Naive thymus-derived CD8-positive, alpha-beta T cell (primary cell): ENCODE results near the gene HDHD3. TPM values are rescaled to one million over a fixed set of nuclear protein-coding genes. Genes with fewer than 3 reads are reported as not detected.
"Not testable (repeated sequence)": the region's sequence is repeated elsewhere in the genome, so short reads cannot be mapped to it uniquely, and the experiment has no call there.

ENCODE experiments used
- ATAC-seq, 2 donors: fragments of 150-1000 bp; cut with Tn5 transposase in 1 of 2; sonication (Bioruptor Pico), chemical (Tn5 transposase) in 1 of 2; 1 replicate in 1 of 2; 2 replicates in 1 of 2; pipeline ENCODE4 v1.10.0; 2021; ENCODE audit warnings: mild to moderate bottlenecking in 2 of 2, moderate library complexity in 2 of 2
- POLR2A ChIA-PET: fragments of 350-600 bp; sonication (Branson Sonifier 250); formaldehyde crosslinking; loops from one replicate; lab custom pipeline; 2021; ENCODE audit warnings: antibody characterized with exemption; lab: Charles Lee
- DNase-seq, 10 donors: peaks; one replicate each; pipeline versions ENCODE4 v3.0.0 to v3.0.0-alpha.2; 2020 to 2022
- H3K27ac Mint-ChIP-seq, 10 donors: one replicate each; pipeline ENCODE4 v1.8.0; 2020 to 2022; ENCODE audit warnings: mild to moderate bottlenecking in 10 of 10, mixed read lengths in 10 of 10, moderate library complexity in 4 of 10, inconsistent platforms in 1 of 10
- H3K27me3 Mint-ChIP-seq, 5 donors: one replicate each; pipeline ENCODE4 v1.8.0; 2021 to 2022; ENCODE audit warnings: mixed read lengths in 5 of 5
- H3K36me3 Mint-ChIP-seq, 3 donors: one replicate each; pipeline ENCODE4 v1.8.0; 2020 to 2022; ENCODE audit warnings: mixed read lengths in 3 of 3, mild to moderate bottlenecking in 2 of 3, inconsistent platforms in 1 of 3
- H3K4me1 Mint-ChIP-seq, 4 donors: one replicate each; pipeline ENCODE4 v1.8.0; 2021 to 2022; ENCODE audit warnings: mixed read lengths in 4 of 4
- H3K4me3 Mint-ChIP-seq, 10 donors: one replicate each; pipeline ENCODE4 v1.8.0; 2020 to 2022; ENCODE audit warnings: mild to moderate bottlenecking in 10 of 10, mixed read lengths in 10 of 10, moderate library complexity in 6 of 10, inconsistent platforms in 1 of 10
- H3K9me3 Mint-ChIP-seq, 9 donors: one replicate each; pipeline ENCODE4 v1.8.0; 2020 to 2022; ENCODE audit warnings: mixed read lengths in 9 of 9, mild to moderate bottlenecking in 3 of 9, inconsistent platforms in 1 of 9, moderate library complexity in 1 of 9
- polyA plus RNA-seq, 3 donors: library from polyadenylated mRNA; unstranded; fragments of 300-500 nt; fragmentation: Illumina TruSeq; gene quantifications; one replicate each; pipeline ENCODE4 v1.2.3, GENCODE V29; 2021
- total RNA-seq, 8 experiments: library from RNA in 2 of 8; stranded (reverse) in 2 of 8; gene quantifications; one replicate each; pipeline ENCODE4 v1.2.3 and lab custom pipeline; 2021 to 2026

Gene HDHD3
- total and polyA plus RNA-seq, 5 experiments from 2014 or later, result 24.1 to 45.2 (median 26.5) TPM

DNA sequence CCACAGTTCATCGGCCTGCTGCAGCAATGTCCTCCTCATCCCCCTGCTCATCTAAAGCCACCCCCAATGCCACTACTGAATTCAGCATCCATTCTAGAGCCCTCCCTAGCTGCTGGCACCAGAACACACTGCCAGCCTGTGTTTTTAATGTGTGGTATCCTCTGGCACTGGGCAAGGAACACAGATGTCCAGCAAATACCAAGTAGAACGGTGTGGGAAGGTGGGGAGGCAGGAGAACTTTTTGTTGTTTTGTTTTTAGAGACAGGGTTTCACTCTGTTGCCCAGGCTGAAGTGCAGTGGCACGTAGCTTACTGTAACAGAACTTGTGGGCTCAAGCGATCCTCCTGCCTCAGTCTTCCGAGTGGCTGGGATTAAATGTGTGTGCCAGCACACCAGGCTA lies 4.7 kb downstream of the HDHD3 start:
- H3K4me3 Mint-ChIP-seq, result no peak overlapping the region
- H3K36me3 Mint-ChIP-seq, result peaks cover 0 to 15% (median 0%) of the 10 kb centered on the region in 3 donors
- no peak for ATAC-seq
- no peaks in the 10 kb centered on the region for H3K27me3 Mint-ChIP-seq
- POLR2A ChIA-PET, result interaction anchor here (1.0 kb wide), 1 partner anchor 38 kb away, joined by 5 read pairs; the partner anchor contains the start of genes C9orf43 and POLE3
- H3K9me3 Mint-ChIP-seq, result no peaks in the 10 kb centered on the region
- peaks cover 7 to 19% (median 13%) of the 10 kb centered on the region in 4 donors for H3K4me1 Mint-ChIP-seq
- peak overlapping the region in 2 of 10 donors; percentile 6 to 41 for H3K27ac Mint-ChIP-seq
- DNase-seq, result no peak

DNA sequence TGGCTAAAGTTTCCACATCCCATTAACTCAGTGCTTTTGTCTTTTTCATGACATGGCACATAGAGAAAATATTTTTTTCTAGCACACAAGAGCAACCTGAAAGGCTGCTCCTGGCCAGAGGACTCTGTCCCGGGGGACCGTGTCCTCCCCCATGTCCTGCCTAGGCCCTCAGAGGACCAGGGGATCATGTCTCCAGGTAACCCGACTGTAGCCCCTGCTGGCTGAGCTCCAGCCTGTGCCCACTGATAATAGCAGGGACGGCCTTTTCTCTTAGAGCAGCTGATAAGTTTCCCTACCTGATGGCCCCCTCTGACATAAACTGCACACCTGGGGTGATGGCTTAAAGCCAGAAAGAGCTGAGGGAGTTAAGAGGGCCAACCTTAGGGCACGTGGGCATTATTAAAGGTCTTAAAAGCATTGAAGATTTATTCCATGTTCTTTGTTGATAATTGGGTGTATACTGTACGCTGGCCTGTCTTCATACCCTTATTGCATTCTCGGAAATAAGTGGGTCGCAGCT lies 5.9 kb downstream of the HDHD3 start:
- no peak for DNase-seq
- Mint-ChIP-seq H3K4me1 (peaks cover 7 to 17% (median 13%) of the 10 kb centered on the region in 4 donors), H3K9me3 (no peaks in the 10 kb centered on the region), H3K36me3 (peaks cover 0 to 15% (median 0%) of the 10 kb centered on the region in 3 donors), H3K27ac (peak overlapping the region in 2 of 10 donors; percentile 8 to 59), H3K4me3 (no peak overlapping the region), H3K27me3 (no peaks in the 10 kb centered on the region)
- POLR2A ChIA-PET, result interaction anchor here (0.6 to 0.7 kb wide), 3 partner anchors 14 to 39 kb away, joined by 3 to 4 read pairs (median 4); partner anchors contain the start of genes C9orf43 and POLE3
- no peak for ATAC-seq

DNA sequence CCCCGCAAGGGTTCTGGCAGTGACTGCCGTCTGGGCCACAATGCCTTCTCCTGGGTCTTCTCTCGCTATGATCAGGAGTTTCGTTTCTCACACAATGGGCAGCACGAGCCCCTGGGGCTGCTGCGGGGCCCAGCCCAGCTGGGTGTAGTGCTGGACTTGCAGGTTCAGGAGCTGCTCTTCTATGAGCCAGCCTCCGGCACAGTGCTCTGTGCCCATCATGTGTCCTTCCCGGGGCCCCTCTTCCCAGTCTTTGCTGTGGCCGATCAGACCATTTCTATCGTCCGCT lies 7.0 kb downstream of the HDHD3 start:
- POLR2A ChIA-PET, result interaction anchor here (0.6 kb wide), 1 partner anchor 18 kb away, joined by 6 read pairs; no protein-coding TSS in a partner anchor
- ATAC-seq, result no peak
- H3K27me3 Mint-ChIP-seq, result no peaks in the 10 kb centered on the region
- no peak for DNase-seq
- no peak overlapping the region for H3K27ac Mint-ChIP-seq
- no peaks in the 10 kb centered on the region for H3K9me3 Mint-ChIP-seq
- no peak overlapping the region for H3K4me3 Mint-ChIP-seq
- H3K4me1 Mint-ChIP-seq, result peaks cover 0 to 7% (median 3%) of the 10 kb centered on the region in 4 donors
- peaks cover 0 to 13% (median 0%) of the 10 kb centered on the region in 3 donors for H3K36me3 Mint-ChIP-seq

DNA sequence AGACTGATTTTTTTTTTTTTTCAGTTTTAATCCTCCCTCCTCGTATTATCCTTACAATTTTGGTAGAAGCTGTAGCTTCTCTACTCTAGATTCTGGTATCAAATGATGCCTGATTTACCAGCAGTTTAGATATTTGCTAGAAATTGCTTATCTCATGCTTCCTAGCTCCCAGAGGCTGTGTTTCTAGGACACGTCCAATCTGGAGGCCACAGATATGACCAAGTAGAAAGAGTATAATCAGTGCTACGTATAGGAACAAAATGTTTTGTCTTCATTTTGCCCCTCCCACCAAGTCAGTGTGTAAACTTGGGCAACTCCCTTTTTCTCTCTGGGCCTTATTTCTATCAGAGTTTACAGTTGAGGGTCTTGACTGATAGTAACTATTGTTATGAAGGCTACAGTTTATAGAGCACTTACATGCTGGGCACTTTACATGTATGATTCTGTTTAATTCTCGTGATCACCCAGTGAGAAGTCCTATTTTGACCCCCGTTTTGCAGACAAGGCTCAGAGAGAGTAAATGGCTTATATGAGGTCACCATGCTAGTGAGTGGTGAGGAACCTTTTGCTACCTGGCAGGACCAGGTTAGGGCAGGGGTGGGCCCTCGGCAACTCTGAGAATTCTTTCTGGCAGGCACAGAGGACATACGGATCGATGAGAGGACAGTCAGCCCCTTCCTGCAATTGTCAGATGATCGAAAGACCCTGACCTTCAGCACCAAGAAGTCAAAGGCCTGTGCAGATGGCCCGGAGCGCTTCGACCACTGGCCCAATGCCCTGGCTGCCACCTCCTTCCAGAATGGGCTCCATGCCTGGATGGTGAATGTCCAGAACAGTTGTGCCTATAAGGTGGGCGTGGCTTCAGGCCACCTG lies 7.6 kb downstream of the HDHD3 start:
- Mint-ChIP-seq H3K4me3 (no peak overlapping the region), H3K4me1 (peaks cover 0 to 5% (median 2%) of the 10 kb centered on the region in 4 donors), H3K27me3 (no peaks in the 10 kb centered on the region), H3K9me3 (no peaks in the 10 kb centered on the region), H3K27ac (no peak overlapping the region), H3K36me3 (peaks cover 0 to 9% (median 0%) of the 10 kb centered on the region in 3 donors)
- POLR2A ChIA-PET, result no interaction called here
- DNase-seq, result no peak
- no peak for ATAC-seq

DNA sequence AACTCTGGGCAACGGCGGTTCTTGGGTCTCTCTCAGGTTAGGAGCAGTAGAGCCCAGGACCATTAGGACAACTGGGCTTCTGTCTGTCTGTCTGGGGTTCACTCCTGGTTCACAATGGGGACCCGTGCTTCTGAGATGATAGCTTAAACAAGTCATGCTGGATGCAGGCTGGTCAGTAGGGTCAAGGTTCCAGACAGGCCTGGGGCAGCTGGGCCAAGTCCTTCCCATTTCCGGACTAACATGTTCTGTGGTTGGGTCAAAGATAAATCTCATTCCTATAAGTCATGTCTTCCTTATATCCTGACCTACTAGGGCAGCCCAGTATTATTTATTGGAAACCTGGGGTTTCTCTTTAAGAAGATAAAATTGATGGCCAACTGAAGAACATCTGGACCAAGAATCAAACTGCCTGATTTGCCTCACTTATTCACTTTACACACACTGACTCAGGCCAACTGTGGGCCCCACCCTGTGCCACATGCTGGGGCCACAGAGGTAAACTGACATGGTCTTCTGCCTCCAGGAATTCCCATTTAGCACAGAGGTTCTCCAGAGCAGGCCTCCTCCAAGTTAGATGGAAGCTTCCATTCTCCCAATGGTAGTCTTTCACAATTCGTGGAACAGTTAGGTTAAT lies 8.3 kb downstream of the HDHD3 start:
- POLR2A ChIA-PET, result no interaction called here
- no peak overlapping the region for H3K4me3 Mint-ChIP-seq

DNA sequence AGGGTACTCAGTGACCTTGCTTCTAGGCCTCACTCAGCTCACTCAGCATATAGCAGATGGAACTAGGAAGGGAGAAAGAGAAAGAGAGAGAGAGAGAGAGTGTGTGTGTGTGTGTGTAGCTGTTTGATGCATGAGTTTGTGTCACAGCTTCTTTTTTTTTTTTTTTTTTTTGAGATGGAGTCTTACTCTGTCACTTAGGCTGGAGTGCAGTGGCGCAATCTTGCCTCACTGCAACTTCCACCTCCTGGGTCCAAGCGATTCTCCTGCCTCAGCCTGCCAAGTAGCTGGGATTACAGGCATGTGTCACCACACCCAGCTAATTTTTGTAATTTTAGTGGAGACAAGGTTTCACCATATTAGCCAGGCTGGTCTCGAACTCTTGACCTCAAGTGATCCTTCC lies 11.1 kb downstream of the HDHD3 start:
- DNase-seq, H3K27ac Mint-ChIP-seq, POLR2A ChIA-PET, H3K36me3 Mint-ChIP-seq, H3K9me3 Mint-ChIP-seq, H3K4me1 Mint-ChIP-seq, ATAC-seq, H3K4me3 Mint-ChIP-seq, H3K27me3 Mint-ChIP-seq: not testable (repeated sequence)

More for the DNA sequence above, 8.3 kb downstream of the HDHD3 start:
- Mint-ChIP-seq H3K27ac (no peak overlapping the region), H3K9me3 (no peaks in the 10 kb centered on the region), H3K4me1 (peaks cover 0 to 5% (median 2%) of the 10 kb centered on the region in 4 donors), H3K36me3 (peaks cover 0 to 6% (median 0%) of the 10 kb centered on the region in 3 donors), H3K27me3 (no peaks in the 10 kb centered on the region)
- DNase-seq (no peak), ATAC-seq (no peak)

DNA sequence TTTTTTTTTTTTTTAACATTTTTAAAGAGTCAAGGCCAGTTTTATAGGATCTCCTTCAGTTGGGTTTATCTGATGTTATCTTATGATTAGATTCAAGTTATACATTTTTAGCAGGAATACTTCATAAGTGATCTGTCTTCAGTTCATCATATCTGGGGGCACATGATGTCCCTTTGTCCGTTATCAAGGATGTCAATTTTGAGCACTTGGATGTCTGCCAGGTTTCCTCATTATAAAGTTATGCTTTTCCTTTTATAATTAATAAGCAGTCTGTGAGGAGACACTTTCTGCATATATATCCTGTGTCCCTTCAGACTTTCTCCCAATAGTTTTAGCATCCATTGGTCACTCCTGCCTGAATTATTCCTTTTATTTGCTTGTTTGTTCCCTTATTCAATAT lies 11.8 kb downstream of the HDHD3 start:
- Mint-ChIP-seq H3K4me3 (no peak overlapping the region), H3K27ac (no peak overlapping the region), H3K27me3 (peaks cover 0 to 3% (median 0%) of the 10 kb centered on the region in 5 donors), H3K9me3 (no peaks in the 10 kb centered on the region), H3K4me1 (peaks cover 0 to 2% (median 0%) of the 10 kb centered on the region in 4 donors), H3K36me3 (no peaks in the 10 kb centered on the region)
- DNase-seq (no peak), ATAC-seq (no peak)
- POLR2A ChIA-PET, result interaction anchor here (0.7 kb wide), 1 partner anchor 20 kb away, joined by 3 read pairs; no protein-coding TSS in a partner anchor

DNA sequence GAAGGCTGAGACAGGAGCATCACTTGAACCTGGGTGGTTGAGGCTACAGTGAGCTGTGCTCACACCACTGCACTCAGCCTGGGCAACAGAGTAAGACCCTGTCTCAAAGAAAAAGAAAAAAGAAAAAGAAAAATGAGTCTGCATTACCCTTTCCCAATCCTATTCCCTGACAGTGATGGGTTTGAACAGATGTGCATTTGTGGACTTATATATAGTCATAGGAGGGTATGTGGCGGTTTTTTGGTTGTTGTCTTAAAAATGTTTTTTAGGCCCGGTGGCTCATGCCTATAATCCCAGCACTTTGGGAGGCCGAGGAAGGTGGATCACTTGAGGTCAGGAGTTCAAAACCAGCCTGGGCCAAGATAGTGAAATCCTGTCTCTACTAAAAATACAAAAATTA lies 13.4 kb downstream of the HDHD3 start:
- Mint-ChIP-seq H3K36me3 (no peaks in the 10 kb centered on the region), H3K9me3 (no peaks in the 10 kb centered on the region), H3K27me3 (peaks cover 0 to 3% (median 0%) of the 10 kb centered on the region in 5 donors), H3K27ac (no peak overlapping the region), H3K4me1 (peaks cover 0 to 2% (median 0%) of the 10 kb centered on the region in 4 donors), H3K4me3 (no peak overlapping the region)
- DNase-seq (no peak), ATAC-seq (no peak)
- POLR2A ChIA-PET, result no interaction called here

DNA sequence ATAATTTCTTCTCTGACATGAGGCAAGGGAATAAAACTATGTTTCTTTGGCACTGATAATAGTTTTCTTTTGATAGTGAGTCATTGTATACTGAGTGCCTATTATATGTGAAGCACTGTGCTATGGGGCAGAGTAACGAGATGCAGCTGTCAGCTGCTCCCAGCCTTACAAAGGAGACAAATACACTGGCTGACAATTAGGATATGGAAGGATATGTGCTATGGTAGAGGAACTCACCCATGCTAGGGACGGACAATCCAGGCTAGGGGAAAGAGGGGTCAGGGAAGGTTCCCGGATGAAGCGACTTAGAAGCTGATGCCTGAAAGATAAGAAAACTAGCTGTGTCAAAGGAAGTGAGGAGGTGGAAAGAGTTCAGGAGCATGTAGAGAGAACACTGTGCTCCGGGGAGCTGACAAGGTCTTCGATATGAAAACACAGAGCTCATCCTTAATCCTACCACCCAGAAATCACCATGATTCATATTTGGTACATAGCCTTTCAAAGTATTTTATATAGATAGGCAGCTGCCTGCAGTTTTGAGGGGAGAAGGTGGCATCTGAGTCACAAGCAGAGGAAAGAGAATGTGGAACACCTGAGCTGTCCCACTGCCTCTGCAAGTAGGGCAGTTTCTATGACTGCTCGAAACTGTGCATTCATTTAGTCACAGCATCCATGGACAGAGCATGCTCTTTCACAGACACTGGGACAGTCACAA lies 15.3 kb downstream of the HDHD3 start:
- DNase-seq, result no peak
- no peaks in the 10 kb centered on the region for H3K9me3 Mint-ChIP-seq
- no peak overlapping the region for H3K27ac Mint-ChIP-seq
- ATAC-seq, result no peak
- H3K36me3 Mint-ChIP-seq, result no peaks in the 10 kb centered on the region
- POLR2A ChIA-PET, result no interaction called here
- peaks cover 0 to 5% (median 0%) of the 10 kb centered on the region in 5 donors for H3K27me3 Mint-ChIP-seq
- no peak overlapping the region for H3K4me3 Mint-ChIP-seq
- peaks cover 0 to 2% (median 0%) of the 10 kb centered on the region in 4 donors for H3K4me1 Mint-ChIP-seq

DNA sequence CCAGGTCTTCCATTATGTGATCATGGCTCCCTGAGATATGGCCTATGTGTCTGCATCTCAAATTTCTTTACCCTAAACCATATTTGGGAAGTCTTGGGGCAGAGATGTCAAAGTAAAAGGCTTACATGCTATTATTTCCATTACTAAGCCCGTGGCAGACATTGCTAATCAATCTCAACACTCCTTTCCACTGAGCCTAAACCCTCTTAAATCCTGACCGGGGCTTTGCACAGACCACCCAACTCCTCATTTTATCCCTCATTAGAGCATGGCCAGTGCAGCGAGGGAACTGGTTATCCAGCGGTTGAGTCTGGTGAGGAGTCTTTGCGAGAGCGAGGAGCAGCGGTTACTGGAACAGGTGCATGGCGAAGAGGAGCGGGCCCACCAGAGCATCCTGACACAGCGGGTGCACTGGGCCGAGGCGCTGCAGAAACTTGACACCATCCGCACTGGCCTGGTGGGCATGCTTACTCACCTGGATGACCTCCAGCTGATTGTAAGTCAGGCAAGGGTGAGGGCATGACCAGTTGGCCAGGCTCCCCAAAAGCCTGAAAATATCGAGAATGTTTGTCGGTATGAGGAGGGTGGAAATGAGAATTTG lies 16.4 kb downstream of the HDHD3 start:
- no peaks in the 10 kb centered on the region for H3K9me3 Mint-ChIP-seq
- H3K36me3 Mint-ChIP-seq, result no peaks in the 10 kb centered on the region

DNA sequence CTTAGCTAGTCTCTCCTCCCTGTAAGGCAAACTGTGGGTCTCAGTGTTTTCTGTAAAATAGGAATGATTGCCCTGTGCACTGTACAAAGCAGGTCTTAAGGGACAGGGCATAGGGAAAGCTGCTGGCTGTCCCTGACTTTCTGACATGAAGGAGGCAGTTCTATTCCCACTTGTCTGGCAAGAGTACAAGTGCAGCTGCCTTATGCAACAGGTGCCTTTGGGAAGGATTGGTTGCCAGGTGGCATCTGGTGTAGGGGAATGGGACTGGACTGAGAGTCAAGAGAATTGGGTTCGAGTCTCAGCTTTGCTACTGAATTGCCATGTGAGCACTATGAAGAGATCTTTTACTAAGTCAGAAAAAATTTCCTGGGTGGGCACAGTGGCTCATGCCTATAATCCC lies 17.4 kb downstream of the HDHD3 start:
- H3K27me3 Mint-ChIP-seq, result peaks cover 0 to 5% (median 0%) of the 10 kb centered on the region in 5 donors
- POLR2A ChIA-PET, result interaction anchor here (1.1 kb wide), 1 partner anchor 9 kb away, joined by 4 read pairs; no protein-coding TSS in a partner anchor
- no peaks in the 10 kb centered on the region for H3K36me3 Mint-ChIP-seq
- ATAC-seq, result no peak
- H3K4me3 Mint-ChIP-seq, result no peak overlapping the region
- no peak overlapping the region for H3K27ac Mint-ChIP-seq
- peaks cover 0 to 2% (median 0%) of the 10 kb centered on the region in 4 donors for H3K4me1 Mint-ChIP-seq
- H3K9me3 Mint-ChIP-seq, result no peaks in the 10 kb centered on the region
- DNase-seq, result no peak

More for the DNA sequence above, 16.4 kb downstream of the HDHD3 start:
- Mint-ChIP-seq H3K27me3 (peaks cover 0 to 5% (median 0%) of the 10 kb centered on the region in 5 donors), H3K27ac (no peak overlapping the region), H3K4me1 (peaks cover 0 to 2% (median 0%) of the 10 kb centered on the region in 4 donors), H3K4me3 (no peak overlapping the region)
- POLR2A ChIA-PET, result interaction anchor here (1.1 kb wide), 1 partner anchor 10 kb away, joined by 4 read pairs; no protein-coding TSS in a partner anchor
- ATAC-seq, result no peak
- DNase-seq, result no peak
